Fibroblast of skin of right biceps (primary cell): ENCODE measurements around the gene PRB4.
"Not testable (repeated sequence)": the region's sequence is repeated elsewhere in the genome, so short reads cannot be mapped to it uniquely, and the experiment has no call there.

Source experiments
- DNase-seq: peaks from one replicate; pipeline ENCODE4 v3.0.0-alpha.2; 2013

The PRB4 gene

GRCh38 chr12:11310336-11310735 is at the start of gene PRB4:
Gene PRB4, minus strand, starts transcription at chr12:11310436. Its CDS starts 38 bp downstream, at chr12:11310398.
- DNase-seq = no peak

GRCh38 chr12:11351736-11352135 is 41.5 kb upstream of the PRB4 start:
- DNase-seq = not testable (repeated sequence)

- DNase-seq = no peak
Observed at GRCh38 chr12:11348439-11348838, 38.2 kb upstream of the PRB4 start.

- DNase-seq = no peak
Observed at GRCh38 chr12:11347810-11348209, 37.6 kb upstream of the PRB4 start.

- DNase-seq = no peak
Observed at GRCh38 chr12:11344500-11344899, 34.3 kb upstream of the PRB4 start.

GRCh38 chr12:11324426-11324825 is 14.2 kb upstream of the PRB4 start:
- DNase-seq = no peak

GRCh38 chr12:11321980-11322379 is 11.7 kb upstream of the PRB4 start:
- peak; percentile 9 for DNase-seq

GRCh38 chr12:11307143-11307542 is 3.1 kb downstream of the PRB4 start:
- DNase-seq = no peak

- no peak for DNase-seq
Observed at GRCh38 chr12:11273449-11273848, 36.8 kb downstream of the PRB4 start.

GRCh38 chr12:11269607-11270006 is 40.6 kb downstream of the PRB4 start, which contains the start of gene PRB3:
Gene PRB3, minus strand, starts transcription at chr12:11269707. Its CDS starts 38 bp downstream, at chr12:11269669.
- no peak for DNase-seq

- no peak for DNase-seq
Observed at GRCh38 chr12:11264501-11264900, 45.7 kb downstream of the PRB4 start.
